HUES64 (cell line): ENCODE results near the gene TSR3.

Source experiments
- H3K27ac ChIP-seq: 2 replicates; pipeline ENCODE4 v1.7.0; 2013; ENCODE audit warnings: low read depth, low read length, inconsistent platforms
- H3K27me3 ChIP-seq: 2 replicates; pipeline ENCODE4 v1.6.1; 2013; ENCODE audit warnings: mild to moderate bottlenecking, low read length; ENCODE audit not compliant: insufficient read depth
- H3K36me3 ChIP-seq: 2 replicates; pipeline ENCODE4 v1.6.1; 2013; ENCODE audit warnings: mild to moderate bottlenecking, low read length; ENCODE audit not compliant: insufficient read depth
- H3K4me1 ChIP-seq: 2 replicates; pipeline ENCODE4 v1.6.1; 2013; ENCODE audit warnings: mild to moderate bottlenecking, low read length, moderate library complexity; ENCODE audit not compliant: insufficient read depth
- H3K4me3 ChIP-seq: 2 replicates; pipeline ENCODE4 v1.5.1; 2013; ENCODE audit warnings: mild to moderate bottlenecking, low read length, moderate library complexity
- H3K9ac ChIP-seq: 2 replicates; pipeline ENCODE4 v1.6.1; 2013; ENCODE audit warnings: mild to moderate bottlenecking, low read depth, low read length
- H3K9me3 ChIP-seq: 2 replicates; pipeline ENCODE4 v1.6.1; 2013; ENCODE audit warnings: low read depth, low read length; ENCODE audit not compliant: insufficient read depth
- WGBS: fragments of 150-250, 120-280 bp; methylation state at CpG from one replicate; pipeline ENCODE4 v1.1.7; 2013; ENCODE audit warnings: missing lambda C conversion rate; 5-methylcytosine and 5-hydroxymethylcytosine counted together

TSR3 gene

DNA sequence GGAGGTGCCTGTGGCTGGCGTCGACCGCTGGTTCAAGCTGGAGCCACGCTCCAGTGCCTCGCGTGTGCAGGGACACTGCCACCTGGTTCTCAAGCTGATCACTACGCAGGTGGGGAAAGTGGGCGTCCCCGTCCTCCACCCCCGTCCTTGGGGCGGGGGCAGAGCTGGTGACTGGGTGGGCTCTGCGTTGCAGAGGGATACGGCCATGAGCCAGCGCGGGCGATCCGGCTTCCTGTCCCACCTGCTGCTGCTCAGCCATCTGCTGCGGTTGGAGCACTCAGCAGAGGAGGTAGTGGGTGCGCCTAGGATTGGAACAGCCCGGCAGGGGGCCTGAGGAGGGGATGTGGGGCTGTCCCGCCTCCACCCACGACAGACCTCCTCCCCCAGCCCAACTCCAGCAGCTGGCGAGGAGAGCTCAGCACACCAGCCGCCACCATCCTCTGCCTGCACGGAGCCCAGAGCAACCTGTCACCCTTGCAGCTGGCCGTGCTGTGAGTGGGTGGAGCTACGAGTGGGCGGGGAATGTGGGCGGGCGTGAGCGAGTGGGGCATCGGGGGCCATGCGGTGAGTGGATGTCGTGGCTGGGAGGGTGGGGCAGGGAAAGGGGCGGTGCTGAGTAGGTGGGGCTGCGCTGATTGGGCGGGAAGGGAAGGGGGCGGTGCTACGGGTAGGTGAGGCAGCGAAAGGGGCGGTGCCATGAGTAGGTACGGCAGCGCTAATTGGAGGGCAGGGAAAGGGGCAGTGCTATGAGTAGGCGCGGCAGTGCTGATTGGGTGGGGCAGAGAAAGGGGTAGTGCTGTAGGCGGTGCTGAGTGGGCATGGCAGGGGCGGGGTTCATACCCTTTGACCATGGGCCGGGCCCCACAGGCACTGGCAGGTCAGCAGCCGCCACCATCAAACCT is 8.9 kb downstream of the TSR3 start:
- H3K36me3 ChIP-seq = 0 out of 2 replicates have a peak, but pooled peaks cover 3% of the 10 kb centered on the region
- H3K4me3 ChIP-seq = peak overlapping the region; percentile 53
- WGBS = 8% methylated on average over 47 of the region's 49 CpGs
- peaks cover 25% of the 10 kb centered on the region for H3K27me3 ChIP-seq
- H3K27ac ChIP-seq = no peak overlapping the region
- H3K4me1 ChIP-seq = no peaks in the 10 kb centered on the region
- H3K9me3 ChIP-seq = no peaks in the 10 kb centered on the region
- no peak overlapping the region for H3K9ac ChIP-seq

DNA sequence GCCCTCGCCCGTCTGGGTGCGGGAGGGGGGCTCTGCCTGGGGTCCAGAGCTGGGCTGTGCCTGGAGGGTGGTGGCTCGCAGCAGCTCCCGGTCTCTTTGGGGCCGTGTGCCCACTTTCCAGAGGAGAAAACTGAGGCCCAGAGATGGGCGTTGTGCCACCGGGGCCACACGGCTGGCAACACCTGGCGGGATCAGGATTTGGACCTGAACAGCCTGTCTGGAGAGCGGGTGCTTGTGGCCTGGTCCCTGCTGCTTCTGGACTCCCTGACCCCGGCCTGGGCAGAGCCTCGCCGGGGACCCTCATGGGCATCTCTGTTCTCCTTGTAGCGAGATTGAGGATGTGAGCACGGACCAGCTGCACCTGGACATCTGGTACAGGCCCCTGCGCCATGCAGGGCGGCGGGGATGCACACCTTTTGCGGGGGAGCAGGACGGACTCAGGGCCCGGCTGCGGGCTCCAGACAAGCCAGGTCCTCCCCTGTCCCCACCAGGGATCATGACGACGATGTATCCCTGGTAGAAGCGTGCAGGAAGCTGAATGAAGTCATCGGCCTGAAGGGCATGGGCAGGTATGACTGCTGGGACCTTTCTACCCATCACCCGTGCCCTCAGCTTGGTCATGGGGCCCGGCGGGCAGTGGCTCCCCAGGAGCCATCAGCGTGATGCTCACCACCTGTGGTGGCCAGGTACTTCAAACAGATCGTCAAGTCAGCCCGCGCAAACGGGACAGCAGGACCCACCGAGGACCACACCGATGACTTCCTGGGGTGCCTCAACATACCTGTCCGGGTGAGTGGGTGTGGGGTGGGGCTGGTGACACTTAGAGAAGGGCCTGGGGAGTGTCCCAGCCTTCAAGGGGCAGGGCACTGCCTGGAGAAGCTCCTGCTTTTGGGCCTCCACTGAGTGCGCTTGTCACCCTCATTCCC is 9.9 kb downstream of the TSR3 start:
- H3K9ac ChIP-seq = no peak overlapping the region
- H3K4me3 ChIP-seq = no peak overlapping the region
- H3K4me1 ChIP-seq = no peaks in the 10 kb centered on the region
- 85% methylated on average over 39 of the region's 39 CpGs for WGBS
- no peaks in the 10 kb centered on the region for H3K36me3 ChIP-seq
- H3K27ac ChIP-seq = no peak overlapping the region
- peaks cover 30% of the 10 kb centered on the region for H3K27me3 ChIP-seq
- no peaks in the 10 kb centered on the region for H3K9me3 ChIP-seq

DNA sequence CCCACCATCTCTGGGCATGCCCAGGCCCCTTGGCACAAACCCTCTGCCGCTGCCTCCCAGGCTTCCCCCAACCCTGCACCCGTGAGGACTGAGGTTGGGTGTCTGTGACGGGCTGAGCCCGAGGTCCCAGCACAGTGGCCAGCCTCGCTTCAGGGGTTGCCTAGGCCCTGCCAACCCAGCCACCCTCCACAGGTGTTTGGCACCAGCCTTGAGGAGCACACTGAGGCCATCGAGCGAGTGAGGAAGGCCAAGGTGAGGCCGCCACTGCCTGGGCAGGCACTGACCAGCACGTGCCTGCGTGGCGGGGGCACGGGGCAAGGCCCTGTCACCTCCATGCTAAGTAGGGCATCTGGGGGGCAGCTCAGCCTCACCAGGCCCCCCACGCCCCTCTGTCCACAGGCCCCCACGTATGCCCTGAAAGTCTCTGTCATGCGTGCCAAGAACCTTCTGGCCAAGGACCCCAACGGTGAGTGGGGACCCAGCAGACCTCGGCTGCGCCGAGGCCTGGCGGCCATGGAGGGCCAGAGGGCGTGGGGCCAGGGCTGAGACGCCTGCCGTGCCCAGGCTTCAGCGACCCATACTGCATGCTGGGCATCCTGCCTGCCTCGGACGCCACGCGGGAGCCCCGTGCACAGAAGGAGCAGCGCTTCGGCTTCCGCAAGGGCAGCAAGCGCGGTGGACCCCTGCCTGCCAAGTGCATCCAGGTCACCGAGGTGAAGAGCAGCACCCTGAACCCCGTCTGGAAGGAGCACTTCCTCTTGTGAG is 10.8 kb downstream of the TSR3 start:
- Histone ChIP-seq H3K36me3 (no peaks in the 10 kb centered on the region), H3K27ac (no peak overlapping the region), H3K27me3 (peaks cover 38% of the 10 kb centered on the region), H3K9ac (no peak overlapping the region), H3K4me1 (no peaks in the 10 kb centered on the region), H3K9me3 (no peaks in the 10 kb centered on the region), H3K4me3 (no peak overlapping the region)
- WGBS = 87% methylated on average over 36 of the region's 36 CpGs

DNA sequence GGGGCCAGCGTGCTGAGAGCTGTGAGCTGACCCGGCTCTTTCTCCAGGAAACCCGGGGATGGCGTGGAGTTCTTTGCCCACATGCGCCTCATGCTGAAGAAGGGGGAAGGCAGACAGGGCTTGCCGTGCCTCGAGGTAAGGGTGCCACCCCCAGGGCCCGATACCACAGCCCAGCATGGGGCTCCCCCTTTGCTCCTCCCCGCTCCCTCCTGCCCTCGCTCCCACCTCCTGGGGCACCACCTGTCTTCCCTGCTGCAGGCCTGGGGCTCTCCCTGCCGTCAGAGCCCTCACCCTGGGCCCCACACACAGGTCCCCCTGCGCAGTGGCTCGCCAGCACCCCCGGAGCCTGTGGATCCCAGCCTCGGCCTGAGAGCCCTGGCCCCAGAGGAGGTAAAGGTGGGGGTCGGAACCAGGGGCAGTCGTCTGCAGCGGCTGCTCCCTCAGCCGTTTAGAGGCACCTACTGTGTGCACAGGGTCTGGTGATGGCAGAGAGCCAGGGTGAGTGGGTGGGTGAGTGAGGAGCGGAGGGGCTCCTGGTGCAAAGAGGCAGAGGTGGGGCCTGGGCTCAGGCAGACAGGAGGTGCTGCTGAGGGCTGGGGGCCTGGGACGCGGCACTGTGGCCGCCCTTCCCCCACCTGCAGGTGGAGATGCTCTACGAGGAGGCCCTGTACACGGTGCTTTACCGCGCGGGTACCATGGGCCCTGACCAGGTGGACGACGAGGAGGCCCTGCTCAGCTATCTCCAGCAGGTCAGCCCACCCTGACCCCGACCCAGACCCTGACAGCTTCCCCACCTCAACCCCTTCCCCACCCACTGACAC is 12.6 kb downstream of the TSR3 start:
- no peak overlapping the region for H3K27ac ChIP-seq
- H3K27me3 ChIP-seq = peaks cover 54% of the 10 kb centered on the region
- H3K9me3 ChIP-seq = no peaks in the 10 kb centered on the region
- H3K36me3 ChIP-seq = no peaks in the 10 kb centered on the region
- H3K9ac ChIP-seq = no peak overlapping the region
- WGBS = 66% methylated on average over 31 of the region's 31 CpGs
- no peak overlapping the region for H3K4me3 ChIP-seq
- no peaks in the 10 kb centered on the region for H3K4me1 ChIP-seq

DNA sequence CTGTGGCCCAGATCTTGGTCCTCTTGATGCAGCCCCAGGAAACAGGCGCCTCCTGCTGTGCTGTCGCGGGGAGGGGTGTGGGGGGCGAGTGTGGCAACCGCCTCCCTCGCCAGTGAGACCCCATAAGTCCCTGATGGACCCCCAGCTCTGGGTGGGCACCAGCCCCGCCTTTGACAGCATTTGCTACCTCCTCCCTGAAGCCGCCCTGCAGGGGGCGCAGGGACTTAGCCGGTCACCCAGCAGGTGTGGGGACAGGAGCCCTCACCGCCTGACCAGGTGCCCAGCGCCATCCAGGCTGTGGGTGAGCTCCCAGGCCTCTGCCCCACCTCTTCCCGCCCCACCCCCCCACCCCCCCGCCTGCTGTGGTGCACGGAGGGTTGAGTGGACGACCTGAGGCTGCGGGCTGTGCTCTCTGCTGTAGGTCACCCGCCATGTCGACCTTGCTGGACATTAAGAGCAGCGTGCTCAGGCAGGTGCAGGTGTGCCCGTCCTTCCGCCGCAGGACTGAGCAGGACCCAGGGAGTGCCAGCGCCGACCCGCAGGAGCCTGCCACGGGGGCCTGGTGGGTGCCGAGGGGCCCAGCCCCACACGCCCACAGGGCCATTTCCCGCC is 13.5 kb downstream of the TSR3 start:
- peaks cover 56% of the 10 kb centered on the region for H3K27me3 ChIP-seq
- no peaks in the 10 kb centered on the region for H3K36me3 ChIP-seq
- no peaks in the 10 kb centered on the region for H3K9me3 ChIP-seq
- H3K9ac ChIP-seq = no peak overlapping the region
- H3K4me3 ChIP-seq = no peak overlapping the region
- WGBS = 51% methylated on average over 27 of the region's 30 CpGs
- H3K4me1 ChIP-seq = no peaks in the 10 kb centered on the region
- H3K27ac ChIP-seq = no peak overlapping the region

DNA sequence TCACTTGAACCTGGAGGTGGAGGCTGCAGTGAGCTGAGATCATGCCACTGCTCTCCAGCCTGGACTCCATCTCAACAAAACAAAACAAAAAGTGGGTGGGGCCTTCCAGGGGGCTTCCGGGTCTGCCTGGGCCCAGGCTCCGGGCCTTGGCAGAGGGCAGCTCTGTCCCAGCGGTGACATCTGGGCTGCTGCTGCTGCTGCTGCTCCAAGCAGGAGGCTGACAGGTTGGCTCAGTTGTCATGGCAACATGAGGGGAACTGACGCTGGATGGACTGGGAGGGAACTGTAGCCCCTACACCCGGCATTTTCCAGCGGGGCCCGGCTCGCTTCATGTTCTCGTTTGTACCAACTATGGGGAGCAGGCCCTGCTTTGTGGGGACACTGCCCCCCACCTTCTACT is 14.2 kb downstream of the TSR3 start:
- Histone ChIP-seq H3K9me3 (no peaks in the 10 kb centered on the region), H3K27me3 (peaks cover 60% of the 10 kb centered on the region), H3K4me1 (no peaks in the 10 kb centered on the region), H3K4me3 (no peak overlapping the region), H3K36me3 (no peaks in the 10 kb centered on the region), H3K9ac (no peak overlapping the region), H3K27ac (no peak overlapping the region)
- WGBS = 67% methylated on average over 9 of the region's 9 CpGs

DNA sequence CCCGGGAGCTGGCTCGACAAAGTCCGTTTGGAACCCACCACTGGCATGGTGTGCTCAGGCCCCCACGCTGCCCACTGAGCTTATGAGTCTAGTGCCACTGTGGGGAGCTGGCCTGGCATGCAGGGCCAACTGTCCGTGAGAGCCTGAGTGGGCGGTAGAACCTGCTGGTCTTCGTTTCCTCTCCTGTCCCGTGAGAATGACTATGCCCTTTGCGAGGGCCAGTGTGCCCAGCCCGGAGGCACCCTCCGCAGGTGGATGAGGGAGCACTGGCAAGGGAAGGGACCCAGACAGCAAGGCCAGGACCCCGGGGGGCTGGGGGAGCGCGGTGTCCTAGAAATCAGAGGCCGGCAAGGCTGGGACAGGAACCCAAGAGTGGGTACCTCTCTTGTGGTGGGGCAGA is 15.1 kb downstream of the TSR3 start:
- Histone ChIP-seq H3K9me3 (no peaks in the 10 kb centered on the region), H3K27me3 (peaks cover 59% of the 10 kb centered on the region), H3K4me1 (peaks cover 6% of the 10 kb centered on the region; the same call in 1 of the 2 replicates), H3K36me3 (no peaks in the 10 kb centered on the region), H3K9ac (no peak overlapping the region), H3K4me3 (no peak overlapping the region), H3K27ac (no peak overlapping the region)
- 74% methylated on average over 15 of the region's 15 CpGs for WGBS

DNA sequence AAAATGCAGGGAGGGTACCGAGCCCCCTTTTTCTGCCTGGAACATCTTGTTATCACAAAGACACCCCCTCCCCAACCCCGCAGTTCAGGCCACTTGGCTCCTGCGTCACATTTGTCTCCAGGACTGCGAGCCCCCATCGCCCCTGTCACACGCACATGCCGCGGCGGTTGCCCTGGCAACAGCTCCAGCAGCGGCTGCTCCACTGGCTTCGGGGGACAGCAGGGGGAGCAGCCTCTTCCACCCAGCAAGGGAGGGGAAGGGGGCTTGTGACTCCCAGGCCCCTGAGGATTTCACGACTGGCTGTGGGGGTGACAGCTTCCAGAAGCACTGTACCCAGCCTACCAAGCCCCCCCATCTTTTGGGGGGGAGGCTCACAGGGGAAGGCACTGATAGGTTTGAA is 15.7 kb downstream of the TSR3 start:
- peaks cover 60% of the 10 kb centered on the region for H3K27me3 ChIP-seq
- H3K36me3 ChIP-seq = no peaks in the 10 kb centered on the region
- WGBS = 17% methylated on average over 11 of the region's 12 CpGs
- no peak overlapping the region for H3K4me3 ChIP-seq
- H3K4me1 ChIP-seq = peaks cover 6% of the 10 kb centered on the region; the same call in 1 of the 2 replicates
- no peaks in the 10 kb centered on the region for H3K9me3 ChIP-seq
- H3K9ac ChIP-seq = no peak overlapping the region
- no peak overlapping the region for H3K27ac ChIP-seq

DNA sequence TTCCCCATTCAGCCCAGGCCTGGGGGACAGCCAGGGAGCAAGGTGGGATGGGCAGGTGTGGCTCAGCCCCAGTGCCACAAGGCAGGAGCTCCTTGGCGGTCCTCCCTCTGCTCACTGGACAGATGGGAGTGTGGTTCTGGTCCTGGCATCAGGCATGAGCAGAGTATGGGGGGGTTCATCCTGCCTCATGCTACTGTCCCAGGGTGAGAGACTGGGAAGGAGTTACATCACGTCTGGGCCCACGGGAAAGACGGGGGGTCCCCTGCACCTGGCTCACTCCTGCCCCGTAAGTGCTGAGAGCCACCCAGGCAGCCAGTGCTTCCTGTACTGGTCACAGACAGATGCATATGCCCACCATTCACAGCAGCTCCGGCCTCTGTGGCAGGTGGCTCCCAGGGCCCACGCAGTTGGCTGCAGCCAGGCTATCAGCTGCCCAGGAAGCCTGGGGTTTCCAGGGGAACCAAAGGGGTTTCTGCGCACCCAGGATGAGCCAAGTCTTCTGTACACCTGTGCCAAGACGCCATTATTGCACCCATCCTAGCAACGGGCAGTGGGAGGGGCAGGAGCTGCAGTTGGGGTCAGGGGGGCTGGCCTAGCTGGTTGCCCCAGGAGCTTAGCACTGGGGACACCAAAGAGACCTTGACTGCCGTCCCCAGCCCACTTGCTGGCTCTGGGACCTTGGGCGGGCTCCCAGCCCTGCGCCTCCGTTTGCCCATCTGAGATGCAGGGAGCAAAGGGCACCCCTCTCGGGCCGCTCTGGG is 16.3 kb downstream of the TSR3 start:
- no peaks in the 10 kb centered on the region for H3K9me3 ChIP-seq
- WGBS = 69% methylated on average over 16 of the region's 16 CpGs
- H3K9ac ChIP-seq = no peak overlapping the region
- H3K4me3 ChIP-seq = no peak overlapping the region
- H3K27me3 ChIP-seq = peaks cover 58% of the 10 kb centered on the region
- peaks cover 6% of the 10 kb centered on the region; the same call in 1 of the 2 replicates for H3K4me1 ChIP-seq
- H3K27ac ChIP-seq = no peak overlapping the region
- no peaks in the 10 kb centered on the region for H3K36me3 ChIP-seq
